Measurements from ENCODE around the gene FNDC3A. TPM values are rescaled to one million over a fixed set of nuclear protein-coding genes. Genes with fewer than 3 reads are reported as not detected.
"Not testable (repeated sequence)": the region's sequence is repeated elsewhere in the genome, so short reads cannot be mapped to it uniquely, and the experiment has no call there.

Gene FNDC3A
- total RNA-seq, 1 donor from 2014 or later, result 39.4 TPM

DNA sequence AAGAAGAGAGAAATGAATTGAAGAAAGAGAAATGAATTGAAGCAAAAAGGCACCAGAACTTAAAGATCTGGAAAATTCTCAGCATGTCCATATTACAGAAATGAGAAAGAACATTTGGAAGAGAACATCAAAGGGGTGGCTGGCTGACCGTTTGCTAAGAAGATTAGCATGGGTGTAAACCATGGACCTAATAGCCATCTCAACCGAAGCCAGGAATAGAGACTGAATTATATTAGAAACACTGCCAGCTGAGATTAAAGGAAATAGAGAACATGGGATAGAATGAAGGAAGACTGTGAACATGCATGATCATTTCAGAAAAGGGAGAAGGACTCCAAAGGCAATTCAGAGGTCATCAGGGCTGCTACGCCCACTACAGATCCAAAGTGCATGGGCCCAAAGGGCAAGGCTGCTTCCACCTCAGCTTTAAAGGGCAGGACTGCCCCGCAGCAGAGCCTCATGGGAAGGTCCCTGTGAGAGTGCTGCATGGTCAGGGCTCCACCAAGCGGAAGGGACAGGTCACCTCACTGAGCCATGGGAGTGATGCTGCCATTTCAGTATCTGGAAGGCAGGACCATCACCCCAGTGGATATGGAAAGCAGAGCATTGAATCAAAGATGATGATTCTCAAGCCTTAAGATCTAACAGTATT, 23.1 kb downstream of the FNDC3A start:
- Mint-ChIP-seq H3K27ac (ENCODE audit: unreplicated experiment) (no peak overlapping the region), H3K4me3 (ENCODE audit: unreplicated experiment) (no peak overlapping the region), H3K27me3 (ENCODE audit: unreplicated experiment) (no peaks in the 10 kb centered on the region), H3K36me3 (ENCODE audit: low read depth, unreplicated experiment) (peaks cover 26% of the 10 kb centered on the region), H3K9me3 (ENCODE audit: unreplicated experiment) (peaks cover 4% of the 10 kb centered on the region), H3K4me1 (ENCODE audit: unreplicated experiment) (no peaks in the 10 kb centered on the region)
- no peak for DNase-seq (ENCODE audit: low spot score)
- TF ChIP-seq, protein P1, sequence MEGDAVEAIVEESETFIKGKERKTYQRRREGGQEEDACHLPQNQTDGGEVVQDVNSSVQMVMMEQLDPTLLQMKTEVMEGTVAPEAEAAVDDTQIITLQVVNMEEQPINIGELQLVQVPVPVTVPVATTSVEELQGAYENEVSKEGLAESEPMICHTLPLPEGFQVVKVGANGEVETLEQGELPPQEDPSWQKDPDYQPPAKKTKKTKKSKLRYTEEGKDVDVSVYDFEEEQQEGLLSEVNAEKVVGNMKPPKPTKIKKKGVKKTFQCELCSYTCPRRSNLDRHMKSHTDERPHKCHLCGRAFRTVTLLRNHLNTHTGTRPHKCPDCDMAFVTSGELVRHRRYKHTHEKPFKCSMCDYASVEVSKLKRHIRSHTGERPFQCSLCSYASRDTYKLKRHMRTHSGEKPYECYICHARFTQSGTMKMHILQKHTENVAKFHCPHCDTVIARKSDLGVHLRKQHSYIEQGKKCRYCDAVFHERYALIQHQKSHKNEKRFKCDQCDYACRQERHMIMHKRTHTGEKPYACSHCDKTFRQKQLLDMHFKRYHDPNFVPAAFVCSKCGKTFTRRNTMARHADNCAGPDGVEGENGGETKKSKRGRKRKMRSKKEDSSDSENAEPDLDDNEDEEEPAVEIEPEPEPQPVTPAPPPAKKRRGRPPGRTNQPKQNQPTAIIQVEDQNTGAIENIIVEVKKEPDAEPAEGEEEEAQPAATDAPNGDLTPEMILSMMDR (IDR thresholded peaks at IDR 0.05; ENCODE audit: unreplicated experiment), result no peak

DNA sequence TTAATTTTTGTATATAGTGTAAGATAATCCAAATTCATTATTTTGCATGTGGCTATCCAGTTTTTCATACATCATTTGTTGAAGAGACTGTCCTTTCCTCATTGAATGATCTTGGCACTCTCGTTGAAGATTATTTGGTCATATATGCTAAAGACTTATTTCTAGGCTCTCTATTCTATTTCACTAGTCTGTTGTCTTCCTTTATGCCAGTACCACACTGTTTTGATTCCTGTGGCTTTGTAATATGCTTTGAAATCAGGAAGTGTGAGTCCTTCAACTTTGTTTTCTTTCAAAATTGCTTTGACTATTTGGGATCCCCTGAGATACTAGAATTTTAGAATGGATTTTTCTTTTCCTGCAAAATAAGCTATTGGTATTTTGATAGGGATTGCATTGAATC, 24.5 kb downstream of the FNDC3A start:
- TF ChIP-seq, protein P1 (IDR thresholded peaks at IDR 0.05; ENCODE audit: unreplicated experiment), result no peak
- no peak overlapping the region for H3K4me3 Mint-ChIP-seq (ENCODE audit: unreplicated experiment)
- no peaks in the 10 kb centered on the region for H3K4me1 Mint-ChIP-seq (ENCODE audit: unreplicated experiment)
- no peak overlapping the region for H3K27ac Mint-ChIP-seq (ENCODE audit: unreplicated experiment)
- peaks cover 26% of the 10 kb centered on the region for H3K36me3 Mint-ChIP-seq (ENCODE audit: low read depth, unreplicated experiment)
- peaks cover 4% of the 10 kb centered on the region for H3K9me3 Mint-ChIP-seq (ENCODE audit: unreplicated experiment)
- DNase-seq (ENCODE audit: low spot score), result no peak
- no peaks in the 10 kb centered on the region for H3K27me3 Mint-ChIP-seq (ENCODE audit: unreplicated experiment)

DNA sequence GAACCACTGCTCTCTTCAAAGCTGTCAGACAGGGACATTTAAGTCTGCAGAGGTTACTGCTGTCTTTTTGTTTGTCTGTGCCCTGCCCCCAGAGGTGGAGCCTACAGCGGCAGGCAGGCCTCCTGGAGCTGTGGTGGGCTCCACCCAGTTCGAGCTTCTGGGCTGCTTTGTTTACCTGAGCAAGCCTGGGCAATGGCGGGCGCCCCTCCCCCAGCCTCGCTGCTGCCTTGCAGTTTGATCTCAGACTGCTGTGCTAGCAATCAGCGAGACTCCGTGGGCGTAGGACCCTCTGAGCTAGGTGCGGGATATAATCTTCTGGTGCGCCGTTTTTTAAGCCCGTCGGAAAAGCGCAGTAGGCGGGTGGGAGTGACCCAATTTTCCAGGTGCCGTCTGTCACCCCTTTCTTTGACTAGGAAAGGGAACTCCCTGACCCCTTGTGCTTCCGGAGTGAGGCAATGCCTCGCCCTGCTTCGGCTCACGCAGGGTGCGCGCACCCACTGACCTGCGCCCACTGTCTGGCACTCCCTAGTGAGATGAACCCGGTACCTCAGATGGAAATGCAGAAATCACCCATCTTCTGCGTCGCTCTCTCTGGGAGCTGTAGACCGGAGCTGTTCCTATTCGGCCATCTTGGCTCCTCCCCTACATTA, 43.4 kb downstream of the FNDC3A start:
- H3K27ac Mint-ChIP-seq (ENCODE audit: unreplicated experiment); H3K27me3 Mint-ChIP-seq (ENCODE audit: unreplicated experiment); H3K9me3 Mint-ChIP-seq (ENCODE audit: unreplicated experiment); H3K36me3 Mint-ChIP-seq (ENCODE audit: low read depth, unreplicated experiment); H3K4me1 Mint-ChIP-seq (ENCODE audit: unreplicated experiment); H3K4me3 Mint-ChIP-seq (ENCODE audit: unreplicated experiment); DNase-seq (ENCODE audit: low spot score): not testable (repeated sequence)

DNA sequence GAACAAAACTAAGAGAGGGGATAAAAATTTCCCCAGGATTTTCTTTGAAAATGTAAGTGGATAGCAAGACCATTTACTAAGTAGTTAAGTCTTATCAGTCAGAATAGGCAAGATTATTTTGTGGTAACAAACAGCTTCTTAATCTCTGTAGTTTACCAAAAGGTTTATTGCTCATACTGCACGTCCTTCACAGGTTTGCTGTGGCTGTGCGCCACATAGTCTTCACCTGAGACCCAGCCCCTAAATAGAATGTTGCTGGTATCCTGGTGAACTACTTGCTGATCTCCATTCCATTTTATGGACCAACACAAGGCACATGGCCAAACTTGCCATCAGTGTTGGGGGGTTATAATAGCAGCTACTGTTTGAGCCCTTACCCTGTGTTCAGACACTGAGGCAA, 44.6 kb downstream of the FNDC3A start:
- DNase-seq (ENCODE audit: low spot score), result no peak
- no peaks in the 10 kb centered on the region for H3K9me3 Mint-ChIP-seq (ENCODE audit: unreplicated experiment)

DNA sequence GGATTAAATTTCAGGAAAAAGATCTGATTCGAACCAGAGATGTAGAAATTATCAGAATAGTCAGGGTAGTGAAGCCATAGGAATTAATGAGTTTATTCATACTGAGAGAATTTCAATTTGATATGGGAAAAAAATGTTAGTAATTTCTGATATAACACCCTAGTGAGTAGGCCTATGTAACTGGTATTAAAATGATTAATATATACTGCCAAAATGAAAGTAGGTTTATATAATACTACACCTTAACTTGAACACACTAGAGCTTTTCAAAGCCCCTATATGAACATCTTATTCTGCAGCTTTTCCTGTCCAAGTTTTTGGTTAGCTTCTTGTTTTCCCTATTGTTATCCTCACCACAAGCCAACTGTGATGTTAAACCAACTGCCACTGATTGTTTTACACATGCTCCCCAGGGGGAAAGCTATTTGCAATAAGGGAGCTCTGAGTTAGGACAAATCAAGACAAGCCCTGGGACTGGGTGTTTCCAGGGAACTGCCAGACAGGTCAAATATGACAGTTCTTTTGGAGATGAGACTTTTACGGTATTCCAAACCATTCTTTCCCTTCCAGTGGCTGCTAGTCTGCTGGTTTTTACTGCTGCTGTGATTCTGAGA, 45.3 kb downstream of the FNDC3A start:
- H3K27me3 Mint-ChIP-seq (ENCODE audit: unreplicated experiment), result no peaks in the 10 kb centered on the region
- H3K4me3 Mint-ChIP-seq (ENCODE audit: unreplicated experiment), result no peak overlapping the region
- no peak for DNase-seq (ENCODE audit: low spot score)
- H3K4me1 Mint-ChIP-seq (ENCODE audit: unreplicated experiment), result no peaks in the 10 kb centered on the region
- H3K36me3 Mint-ChIP-seq (ENCODE audit: low read depth, unreplicated experiment), result peaks cover 9% of the 10 kb centered on the region
- TF ChIP-seq, protein P1 (IDR thresholded peaks at IDR 0.05; ENCODE audit: unreplicated experiment), result no peak
- H3K9me3 Mint-ChIP-seq (ENCODE audit: unreplicated experiment), result no peaks in the 10 kb centered on the region
- no peak overlapping the region for H3K27ac Mint-ChIP-seq (ENCODE audit: unreplicated experiment)

More for the DNA sequence above, 44.6 kb downstream of the FNDC3A start:
- Mint-ChIP-seq H3K27me3 (ENCODE audit: unreplicated experiment) (no peaks in the 10 kb centered on the region), H3K36me3 (ENCODE audit: low read depth, unreplicated experiment) (peaks cover 9% of the 10 kb centered on the region), H3K4me1 (ENCODE audit: unreplicated experiment) (no peaks in the 10 kb centered on the region), H3K4me3 (ENCODE audit: unreplicated experiment) (no peak overlapping the region), H3K27ac (ENCODE audit: unreplicated experiment) (no peak overlapping the region)
- TF ChIP-seq, protein P1 (IDR thresholded peaks at IDR 0.05; ENCODE audit: unreplicated experiment), result no peak

All from endothelial cell (in vitro differentiated cells).